Stimulated activated CD4-positive, alpha-beta T cell treated with anti-CD3 and anti-CD28 coated beads, Interleukin-15, amount 100 ng/mL, for 48 hours (primary cell): ENCODE results near the gene PCGF1.
"Not testable (repeated sequence)": the region's sequence is repeated elsewhere in the genome, so short reads cannot be mapped to it uniquely, and the experiment has no call there.

Experiments used
- DNase-seq, 2 donors: peaks; one replicate each; pipeline ENCODE4 v3.0.0-alpha.2; 2020; ENCODE audit warnings: low read depth in 2 of 2

The PCGF1 gene

GRCh38 chr2:74499267-74499939 is 8.1 kb downstream of the PCGF1 start, which contains the start of gene LBX2:
Gene LBX2, minus strand, starts transcription at chr2:74499603. Its CDS starts 66 bp downstream, at chr2:74499537.
- no peak for DNase-seq

- DNase-seq = no peak
Measured at GRCh38 chr2:74498500-74499266, 8.8 kb downstream of the PCGF1 start.

- no peak for DNase-seq
Measured at GRCh38 chr2:74497777-74498499, 9.6 kb downstream of the PCGF1 start.

- no peak for DNase-seq
Measured at GRCh38 chr2:74496997-74497776, 10.3 kb downstream of the PCGF1 start.

GRCh38 chr2:74495440-74495839 is 12.1 kb downstream of the PCGF1 start:
- DNase-seq = no peak

- DNase-seq = no peak
Measured at GRCh38 chr2:74493546-74493945, 13.9 kb downstream of the PCGF1 start.

- no peak for DNase-seq
Measured at GRCh38 chr2:74491648-74492544, 15.6 kb downstream of the PCGF1 start.

- no peak for DNase-seq
Measured at GRCh38 chr2:74489906-74490305, 17.6 kb downstream of the PCGF1 start.

GRCh38 chr2:74488643-74489481 is 18.6 kb downstream of the PCGF1 start:
- no peak for DNase-seq

GRCh38 chr2:74486141-74486540 is 21.4 kb downstream of the PCGF1 start:
- DNase-seq = no peak

GRCh38 chr2:74483675-74484164 is 23.8 kb downstream of the PCGF1 start:
- DNase-seq = not testable (repeated sequence)

- peak; percentile 89 to 93 for DNase-seq
Measured at GRCh38 chr2:74482801-74483674, 24.5 kb downstream of the PCGF1 start, which contains the start of the genes CCDC142 and TTC31. Gene CCDC142, minus strand, starts transcription at chr2:74482998. Its CDS starts 161 bp downstream, at chr2:74482837. Gene TTC31, plus strand, starts transcription at chr2:74483081. Its CDS starts 15 bp downstream, at chr2:74483096.

GRCh38 chr2:74481961-74482800 is 25.3 kb downstream of the PCGF1 start:
- DNase-seq = peak in 1 of 2 donors; percentile 44

- DNase-seq = no peak
Measured at GRCh38 chr2:74481431-74481830, 26.1 kb downstream of the PCGF1 start.

- no peak for DNase-seq
Measured at GRCh38 chr2:74474899-74475298, 32.6 kb downstream of the PCGF1 start.

GRCh38 chr2:74474481-74474880 is 33.0 kb downstream of the PCGF1 start:
- no peak for DNase-seq

- no peak for DNase-seq
Measured at GRCh38 chr2:74472945-74473258, 34.6 kb downstream of the PCGF1 start.
